Measurements from ENCODE around the gene KCNQ1OT1. TPM values are rescaled to one million over a fixed set of nuclear protein-coding genes. Genes with fewer than 3 reads are reported as not detected.

The KCNQ1OT1 gene
- total RNA-seq, 2 donors from 2014 or later: 1.0 to 2.1 TPM

- no peaks in the 10 kb centered on the region for H3K36me3 ChIP-seq
- H3K4me1 ChIP-seq (replicated peaks): no peaks in the 10 kb centered on the region
- no peak for DNase-seq (ENCODE audit: low spot score)
- H3K4me3 ChIP-seq: no peak overlapping the region
- no peak overlapping the region for H3K27ac ChIP-seq
- no peaks in the 10 kb centered on the region for H3K9me3 ChIP-seq
- TF ChIP-seq POLR2AphosphoS5 (IDR thresholded peaks at IDR 0.05): no peak
- no peak for TF ChIP-seq CTCF (IDR thresholded peaks at IDR 0.05)
- TF ChIP-seq POLR2A (IDR thresholded peaks at IDR 0.05): no peak
- 91% methylated on average over 21 of the region's 21 CpGs for WGBS
- intact Hi-C loops (cut with DNase I): no loop called here
- H3K27me3 ChIP-seq (replicated peaks; ENCODE audit: insufficient read depth): no peaks in the 10 kb centered on the region
Measured at GRCh38 chr11:2736577-2737225, 36.9 kb upstream of the KCNQ1OT1 start.

- intact Hi-C loops (cut with DNase I): no loop called here
- TF ChIP-seq POLR2A (IDR thresholded peaks at IDR 0.05) (no peak), POLR2AphosphoS5 (IDR thresholded peaks at IDR 0.05) (no peak), CTCF (IDR thresholded peaks at IDR 0.05) (no peak)
- WGBS: 94% methylated on average over 12 of the region's 12 CpGs
- Histone ChIP-seq H3K4me3 (no peak overlapping the region), H3K36me3 (no peaks in the 10 kb centered on the region), H3K9me3 (no peaks in the 10 kb centered on the region), H3K27me3 (replicated peaks; ENCODE audit: insufficient read depth) (no peaks in the 10 kb centered on the region), H3K4me1 (replicated peaks) (no peaks in the 10 kb centered on the region), H3K27ac (no peak overlapping the region)
- no peak for DNase-seq (ENCODE audit: low spot score)
Measured at GRCh38 chr11:2735053-2735589, 35.3 kb upstream of the KCNQ1OT1 start.

DNA sequence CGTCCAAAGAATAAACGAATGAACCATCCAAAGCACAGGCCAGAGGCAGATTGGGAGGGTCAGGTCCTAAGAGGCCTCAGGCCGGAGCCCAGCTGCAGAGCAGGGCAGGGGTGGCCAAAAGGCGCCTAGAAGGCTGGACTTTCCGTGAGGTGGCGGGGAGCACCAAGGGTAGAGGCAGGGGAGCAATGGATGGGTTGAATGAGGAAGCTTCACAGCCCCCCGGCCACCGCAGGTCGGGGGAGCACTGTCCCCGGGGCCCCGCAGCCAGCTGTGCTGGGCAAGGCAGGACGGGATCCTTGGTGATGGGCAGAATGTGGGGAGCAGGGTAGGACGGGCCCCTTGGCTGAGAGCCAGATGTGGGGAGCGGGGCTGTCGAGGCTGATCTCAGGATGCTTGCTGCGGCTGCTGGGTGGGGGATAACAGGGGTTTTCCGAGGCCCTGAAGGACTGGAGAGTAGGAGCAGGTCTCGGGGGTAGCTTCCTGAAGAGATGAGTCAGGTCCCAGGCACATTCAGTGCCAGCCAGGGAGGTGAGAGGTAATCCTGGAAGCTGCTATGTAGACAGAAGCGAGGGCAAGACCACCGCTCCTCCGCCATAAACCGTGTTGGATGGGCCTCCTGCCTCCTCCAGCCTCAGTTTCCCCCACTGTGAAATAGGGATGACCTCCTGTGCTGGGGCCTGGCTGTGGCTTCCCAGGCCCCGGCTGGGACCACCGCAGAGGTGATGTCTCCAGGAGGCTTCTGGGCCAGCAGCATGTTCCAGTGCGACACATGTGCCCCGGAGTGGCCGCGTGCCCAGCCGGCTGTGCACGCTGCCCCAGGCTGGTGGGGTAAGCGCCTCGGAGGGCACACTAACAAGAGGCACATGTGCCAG is 34.6 kb upstream of the KCNQ1OT1 start:
- no peaks in the 10 kb centered on the region for H3K4me1 ChIP-seq (replicated peaks)
- H3K27me3 ChIP-seq (replicated peaks; ENCODE audit: insufficient read depth): no peaks in the 10 kb centered on the region
- H3K9me3 ChIP-seq: no peaks in the 10 kb centered on the region
- no peak for DNase-seq (ENCODE audit: low spot score)
- no peak overlapping the region for H3K4me3 ChIP-seq
- no peaks in the 10 kb centered on the region for H3K36me3 ChIP-seq
- WGBS: 91% methylated on average over 32 of the region's 32 CpGs
- TF ChIP-seq POLR2A (IDR thresholded peaks at IDR 0.05) (no peak), CTCF (IDR thresholded peaks at IDR 0.05) (no peak), POLR2AphosphoS5 (IDR thresholded peaks at IDR 0.05) (no peak)
- H3K27ac ChIP-seq: no peak overlapping the region
- intact Hi-C loops (cut with DNase I): no loop called here

DNA sequence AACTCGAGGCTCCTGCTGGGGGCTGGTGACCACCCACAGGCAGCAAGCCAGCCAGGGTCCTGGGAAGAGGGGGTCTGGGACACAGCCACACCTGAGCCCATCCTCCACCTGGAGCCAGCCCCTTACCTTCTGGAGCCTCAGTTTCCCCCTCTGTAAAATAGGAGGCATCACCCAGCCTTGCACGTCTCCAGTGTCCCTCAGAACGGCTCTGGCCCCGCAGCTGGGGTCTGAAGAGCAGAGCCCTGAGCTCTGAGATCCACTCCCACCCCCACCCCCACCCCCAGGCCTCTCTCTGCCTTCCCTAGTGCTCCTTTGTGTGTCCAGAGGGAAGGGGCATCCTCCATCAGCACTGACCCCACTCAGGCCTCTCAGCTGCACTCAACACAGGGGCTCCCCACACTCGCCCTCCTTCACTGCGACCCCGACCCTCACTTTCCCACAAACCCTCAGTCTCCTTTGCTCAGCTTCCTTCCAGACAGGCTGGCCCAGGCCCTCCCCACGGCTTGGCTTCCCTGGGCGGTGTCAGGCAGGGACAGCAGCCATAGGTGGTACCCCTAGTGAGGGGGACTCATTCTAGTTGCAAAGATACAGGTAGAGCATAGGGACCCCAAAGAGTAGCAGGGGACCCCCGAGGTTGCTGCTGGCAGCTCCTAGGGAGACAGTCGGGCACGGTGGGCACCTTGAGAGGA is 33.3 kb upstream of the KCNQ1OT1 start:
- Histone ChIP-seq H3K9me3 (no peaks in the 10 kb centered on the region), H3K27ac (no peak overlapping the region), H3K27me3 (replicated peaks; ENCODE audit: insufficient read depth) (no peaks in the 10 kb centered on the region), H3K4me1 (replicated peaks) (no peaks in the 10 kb centered on the region), H3K36me3 (no peaks in the 10 kb centered on the region), H3K4me3 (no peak overlapping the region)
- WGBS: 82% methylated on average over 12 of the region's 12 CpGs
- TF ChIP-seq POLR2AphosphoS5 (IDR thresholded peaks at IDR 0.05) (no peak), CTCF (IDR thresholded peaks at IDR 0.05) (no peak), POLR2A (IDR thresholded peaks at IDR 0.05) (no peak)
- DNase-seq (ENCODE audit: low spot score): no peak
- intact Hi-C loops (cut with DNase I): no loop called here
